ENCODE measurements around the gene SEMA4D. TPM values are rescaled to one million over a fixed set of nuclear protein-coding genes. Genes with fewer than 3 reads are reported as not detected.

The SEMA4D gene
- total RNA-seq, 1 donor from 2014 or later, result 13.5 TPM

- Histone ChIP-seq H3K27ac (no peak overlapping the region), H3K36me3 (peaks cover 0 to 5% of the 10 kb centered on the region in 2 donors), H3K9me3 (peaks cover 0 to 5% of the 10 kb centered on the region in 2 donors), H3K27me3 (no peaks in the 10 kb centered on the region), H3K4me3 (no peak overlapping the region), H3K4me1 (no peaks in the 10 kb centered on the region)
- TF ChIP-seq CTCF (IDR thresholded peaks at IDR 0.05), result no peak
- no peak for DNase-seq (ENCODE audit: low spot score in 2 of 2)
- intact Hi-C loops (cut with DNase I), result no loop called here
Observed at GRCh38 chr9:89402695-89403427, 95.1 kb downstream of the SEMA4D start.

DNA sequence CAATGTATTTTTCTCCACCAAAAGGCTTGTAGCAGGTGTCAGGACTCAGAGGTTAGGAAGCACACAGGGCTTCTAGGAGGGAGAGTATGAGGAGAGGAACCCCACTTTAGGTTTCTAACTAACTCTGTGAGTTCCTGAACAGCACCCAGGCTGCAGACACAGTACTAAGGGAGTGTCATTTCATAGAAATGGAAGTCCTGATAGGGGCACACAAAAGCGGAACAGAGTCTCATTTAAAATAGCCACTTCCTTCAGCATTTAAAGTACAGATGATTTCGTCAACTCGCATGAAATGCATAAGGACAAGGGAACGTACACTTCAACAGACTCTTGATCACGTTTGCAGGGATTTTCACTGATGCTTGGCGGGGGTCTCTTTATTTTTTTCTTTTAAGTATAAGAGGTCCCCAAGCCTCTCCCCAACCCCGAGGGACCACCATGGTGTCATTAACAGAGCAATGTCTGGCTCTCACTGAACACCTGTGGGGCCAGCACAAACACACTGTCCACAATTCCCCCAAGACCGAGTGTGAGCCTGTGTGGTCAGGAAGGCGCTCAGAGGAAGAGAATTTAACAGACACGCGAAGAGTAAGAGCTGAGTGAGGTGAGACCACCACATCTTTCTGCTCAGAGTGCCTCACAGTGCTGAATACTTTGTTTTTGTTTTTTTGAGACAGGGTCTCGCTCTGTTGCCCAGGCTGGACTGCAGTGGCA is 97.4 kb downstream of the SEMA4D start:
- TF ChIP-seq CTCF (IDR thresholded peaks at IDR 0.05), result no peak
- peaks cover 0 to 12% of the 10 kb centered on the region in 2 donors for H3K36me3 ChIP-seq
- no peaks in the 10 kb centered on the region for H3K9me3 ChIP-seq
- H3K27ac ChIP-seq, result no peak overlapping the region
- no peaks in the 10 kb centered on the region for H3K4me1 ChIP-seq
- intact Hi-C loops (cut with DNase I), result no loop called here
- H3K4me3 ChIP-seq, result no peak overlapping the region
- no peak for DNase-seq (ENCODE audit: low spot score in 2 of 2)
- H3K27me3 ChIP-seq, result no peaks in the 10 kb centered on the region

DNA sequence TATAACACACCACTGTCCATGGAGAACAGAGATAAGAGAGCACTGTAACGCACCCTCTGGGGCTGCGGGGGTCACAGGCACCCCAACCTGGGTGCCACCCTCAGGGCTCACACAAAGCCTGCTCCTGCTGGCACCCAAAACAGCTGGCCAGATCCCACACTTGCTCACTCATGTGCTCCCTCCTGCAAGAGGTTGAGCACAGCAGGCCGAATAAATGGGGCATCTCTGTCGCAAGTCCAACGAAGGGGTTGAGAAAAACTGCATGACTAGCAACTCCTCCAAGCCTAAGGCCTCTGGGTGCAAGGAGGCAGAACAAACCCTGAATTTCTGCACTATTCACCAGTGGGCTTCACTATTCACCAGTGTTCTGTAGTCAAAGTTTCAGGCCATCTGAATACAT is 99.3 kb downstream of the SEMA4D start:
- Histone ChIP-seq H3K4me1 (no peaks in the 10 kb centered on the region), H3K4me3 (no peak overlapping the region), H3K27me3 (no peaks in the 10 kb centered on the region), H3K9me3 (no peaks in the 10 kb centered on the region), H3K36me3 (peaks cover under 1 to 12% of the 10 kb centered on the region in 2 donors), H3K27ac (no peak overlapping the region)
- no peak for TF ChIP-seq CTCF (IDR thresholded peaks at IDR 0.05)
- intact Hi-C loops (cut with DNase I), result no loop called here
- no peak for DNase-seq (ENCODE audit: low spot score in 2 of 2)

DNA sequence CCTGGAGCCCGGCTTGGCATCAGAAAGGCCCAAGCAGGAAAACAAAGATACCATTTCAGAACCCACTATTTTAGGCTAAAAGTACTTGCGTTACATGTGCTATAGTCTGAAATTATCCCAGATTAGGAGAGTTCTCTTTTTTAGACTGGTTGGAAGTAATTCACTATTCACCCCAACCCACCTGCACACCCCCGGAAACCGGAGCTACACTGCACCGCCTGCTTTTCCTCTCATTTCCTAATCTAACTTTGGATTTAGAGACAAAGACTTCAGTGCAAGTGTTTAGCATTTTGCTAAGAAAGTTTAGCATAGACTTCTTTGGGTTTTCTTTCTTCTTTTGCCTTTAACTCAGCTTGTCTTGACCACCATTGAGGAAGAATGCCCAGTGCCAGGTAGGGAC is 100.4 kb downstream of the SEMA4D start:
- Histone ChIP-seq H3K4me3 (no peak overlapping the region), H3K4me1 (no peaks in the 10 kb centered on the region), H3K36me3 (peaks cover 8 to 12% of the 10 kb centered on the region in 2 donors), H3K27me3 (no peaks in the 10 kb centered on the region), H3K9me3 (no peaks in the 10 kb centered on the region), H3K27ac (no peak overlapping the region)
- DNase-seq (ENCODE audit: low spot score in 2 of 2), result no peak
- intact Hi-C loops (cut with DNase I), result no loop called here
- no peak for TF ChIP-seq CTCF (IDR thresholded peaks at IDR 0.05)

- TF ChIP-seq CTCF (IDR thresholded peaks at IDR 0.05), result no peak
- no peak overlapping the region for H3K4me3 ChIP-seq
- H3K4me1 ChIP-seq, result no peaks in the 10 kb centered on the region
- no peaks in the 10 kb centered on the region for H3K27me3 ChIP-seq
- no peak overlapping the region for H3K27ac ChIP-seq
- no peaks in the 10 kb centered on the region for H3K9me3 ChIP-seq
- DNase-seq (ENCODE audit: low spot score in 2 of 2), result no peak
- intact Hi-C loops (cut with DNase I), result no loop called here
- H3K36me3 ChIP-seq, result peaks cover 12 to 18% of the 10 kb centered on the region in 2 donors
Observed at GRCh38 chr9:89395931-89396710, 101.8 kb downstream of the SEMA4D start.

All from ascending aorta (tissue), 2 donors.